Esophagus (tissue), 2 donors: Measurements from ENCODE around the gene APOL2. TPM values are rescaled to one million over a fixed set of nuclear protein-coding genes. Genes with fewer than 3 reads are reported as not detected.
A peak's percentile ranks its signal among the peaks of the same experiment; 100 is the strongest.
"Not testable (repeated sequence)": the region's sequence is repeated elsewhere in the genome, so short reads cannot be mapped to it uniquely, and the experiment has no call there.

ENCODE experiments used
- H3K27ac ChIP-seq, 2 donors: one replicate each; pipeline ENCODE4 v1.5.1; 2013; ENCODE audit warnings: low read depth in 2 of 2, mild to moderate bottlenecking in 2 of 2, inconsistent platforms in 1 of 2, low read length in 1 of 2, moderate library complexity in 1 of 2
- H3K27me3 ChIP-seq, 2 donors: one replicate each; pipeline ENCODE4 v1.6.1; 2013; ENCODE audit warnings: low read length in 2 of 2, control low read depth in 1 of 2, mild to moderate bottlenecking in 1 of 2; ENCODE audit not compliant: insufficient read depth in 2 of 2, control insufficient read depth in 1 of 2
- H3K36me3 ChIP-seq, 2 donors: one replicate each; pipeline ENCODE4 v1.6.1; 2013; ENCODE audit warnings: low read length in 1 of 2; ENCODE audit not compliant: control insufficient read depth in 2 of 2, insufficient read depth in 2 of 2
- H3K4me1 ChIP-seq, 2 donors: one replicate each; pipeline ENCODE4 v1.6.1; 2013; ENCODE audit warnings: low read length in 1 of 2; ENCODE audit not compliant: control insufficient read depth in 2 of 2, insufficient read depth in 2 of 2
- H3K4me3 ChIP-seq, 2 donors: one replicate each; pipeline ENCODE4 v1.5.1; 2013; ENCODE audit warnings: low read length in 2 of 2, mild to moderate bottlenecking in 2 of 2, low read depth in 1 of 2, moderate library complexity in 1 of 2
- H3K9me3 ChIP-seq, 2 donors: one replicate each; pipeline ENCODE4 v1.6.1; 2013; ENCODE audit warnings: mild to moderate bottlenecking in 2 of 2, low read depth in 1 of 2, low read length in 1 of 2, moderate library complexity in 1 of 2; ENCODE audit not compliant: control insufficient read depth in 2 of 2, insufficient read depth in 1 of 2
- WGBS, 2 donors: extraction: QIAGEN DNeasy Blood & Tissue Kit; methylation state at CpG; one replicate each; pipeline ENCODE4 v1.1.7; 2013; 5-methylcytosine and 5-hydroxymethylcytosine counted together
- polyA plus RNA-seq, 2 donors: library from polyadenylated mRNA; stranded (reverse); fragments of 200-250 nt; gene quantifications; one replicate each; pipeline ENCODE4 v1.2.3, GENCODE V29; 2013
- donor health status: healthy with polysubstance abuse.
- donor health status: Bipolar disorder and iron deficiency.

The APOL2 gene
- polyA plus RNA-seq, 2 donors: 9.2 to 14.9 TPM

- WGBS, 2 donors: 68 to 74% methylated on average over 8 of the region's 8 CpGs
- H3K27me3 ChIP-seq: no peaks in the 10 kb centered on the region
- H3K36me3 ChIP-seq: no peaks in the 10 kb centered on the region
- no peak overlapping the region for H3K4me3 ChIP-seq
- H3K9me3 ChIP-seq: no peaks in the 10 kb centered on the region
- H3K4me1 ChIP-seq: peaks cover 6 to 10% of the 10 kb centered on the region in 2 donors
- H3K27ac ChIP-seq: peak overlapping the region in 1 of 2 donors; percentile 40
Measured at GRCh38 chr22:36204001-36204631, 35.2 kb downstream of the APOL2 start.

- not testable (repeated sequence) for H3K36me3 ChIP-seq, H3K27me3 ChIP-seq, H3K4me3 ChIP-seq, H3K9me3 ChIP-seq, H3K27ac ChIP-seq
- peaks cover 6 to 10% of the 10 kb centered on the region in 2 donors for H3K4me1 ChIP-seq
- WGBS, 2 donors: 48 to 51% methylated on average over 7 of the region's 7 CpGs
Measured at GRCh38 chr22:36203441-36203840, 35.9 kb downstream of the APOL2 start.

GRCh38 chr22:36202906-36203305 is 36.4 kb downstream of the APOL2 start:
- 38 to 42% methylated on average over 8 of the region's 8 CpGs for WGBS, 2 donors
- not testable (repeated sequence) for H3K36me3 ChIP-seq, H3K27me3 ChIP-seq, H3K9me3 ChIP-seq
- peak overlapping the region; percentile 65 to 66 for H3K27ac ChIP-seq
- peak overlapping the region in 1 of 2 donors; percentile 10 for H3K4me3 ChIP-seq
- H3K4me1 ChIP-seq: peaks cover 6 to 10% of the 10 kb centered on the region in 2 donors

GRCh38 chr22:36201630-36202319 is 37.6 kb downstream of the APOL2 start, which contains the start of gene APOL4:
Gene APOL4, minus strand, starts transcription at chr22:36201809. Its CDS starts 75 bp downstream, at chr22:36201734.
- no peaks in the 10 kb centered on the region for H3K27me3 ChIP-seq
- peak within 1 kb of the TSS; percentile 15 to 78 for H3K27ac ChIP-seq
- H3K4me3 ChIP-seq: no peak within 1 kb of the TSS
- no peaks in the 10 kb centered on the region for H3K36me3 ChIP-seq
- no peaks in the 10 kb centered on the region for H3K9me3 ChIP-seq
- H3K4me1 ChIP-seq: peaks cover 6 to 10% of the 10 kb centered on the region in 2 donors
- 45 to 48% methylated on average over 13 of the region's 13 CpGs for WGBS, 2 donors

GRCh38 chr22:36201025-36201424 is 38.3 kb downstream of the APOL2 start:
- not testable (repeated sequence) for H3K27me3 ChIP-seq, H3K4me3 ChIP-seq, H3K36me3 ChIP-seq, H3K9me3 ChIP-seq
- Histone ChIP-seq H3K27ac (peak overlapping the region; percentile 15 to 78), H3K4me1 (peaks cover 6 to 10% of the 10 kb centered on the region in 2 donors)
- 89 to 90% methylated on average over 1 of the region's 5 CpGs for WGBS, 2 donors

- Histone ChIP-seq H3K9me3 (no peaks in the 10 kb centered on the region), H3K27me3 (no peaks in the 10 kb centered on the region), H3K36me3 (no peaks in the 10 kb centered on the region), H3K4me3 (no peak overlapping the region), H3K27ac (no peak overlapping the region), H3K4me1 (peaks cover 6 to 10% of the 10 kb centered on the region in 2 donors)
- 75 to 87% methylated on average over 5 of the region's 5 CpGs for WGBS, 2 donors
Measured at GRCh38 chr22:36199001-36199551, 40.3 kb downstream of the APOL2 start.

GRCh38 chr22:36198536-36198935 is 40.8 kb downstream of the APOL2 start:
- peaks cover 6 to 7% of the 10 kb centered on the region in 2 donors for H3K4me1 ChIP-seq
- H3K36me3 ChIP-seq: no peaks in the 10 kb centered on the region
- no peak overlapping the region for H3K27ac ChIP-seq
- H3K9me3 ChIP-seq: no peaks in the 10 kb centered on the region
- H3K27me3 ChIP-seq: no peaks in the 10 kb centered on the region
- H3K4me3 ChIP-seq: no peak overlapping the region
- 92% methylated on average over 3 of the region's 3 CpGs for whole genome bisulfite sequencing, 2 donors

- Histone ChIP-seq H3K36me3 (no peaks in the 10 kb centered on the region), H3K27ac (no peak overlapping the region), H3K4me3 (no peak overlapping the region), H3K27me3 (no peaks in the 10 kb centered on the region), H3K9me3 (no peaks in the 10 kb centered on the region), H3K4me1 (peaks cover 5 to 6% of the 10 kb centered on the region in 2 donors)
- 70 to 71% methylated on average over 8 of the region's 8 CpGs for WGBS, 2 donors
Measured at GRCh38 chr22:36197514-36198146, 41.7 kb downstream of the APOL2 start.

GRCh38 chr22:36197065-36197440 is 42.3 kb downstream of the APOL2 start:
- Histone ChIP-seq H3K27ac (no peak overlapping the region), H3K36me3 (no peaks in the 10 kb centered on the region), H3K4me1 (peaks cover 5 to 6% of the 10 kb centered on the region in 2 donors), H3K4me3 (no peak overlapping the region), H3K9me3 (no peaks in the 10 kb centered on the region), H3K27me3 (no peaks in the 10 kb centered on the region)
- WGBS, 2 donors: 42 to 44% methylated on average over 5 of the region's 5 CpGs
